HEK293 (cell line): ENCODE data around the gene STK39.

Experiments used
- MZF1 ChIP-seq: fragments of 450-650 bp; formaldehyde crosslinking; IDR thresholded peaks from 2 replicates; pipeline ENCODE4 v1.5.1; 2017; ENCODE audit warnings: missing biosample characterization, missing genetic modification characterization, borderline replicate concordance
- ZNF274 ChIP-seq, 2 experiments: fragments of 200-500 bp in 1 of 2; fragments of 450-650 bp in 1 of 2; sonication (Bioruptor generic) in 1 of 2; formaldehyde crosslinking in 1 of 2; IDR thresholded peaks; 2 replicates each; pipeline versions ENCODE4 v1.5.1 to v1.6.1; 2014 to 2016; ENCODE audit warnings: borderline replicate concordance in 1 of 2, inconsistent platforms in 1 of 2, low read length in 1 of 2, missing biosample characterization in 1 of 2, missing genetic modification characterization in 1 of 2
- ZNF37A ChIP-seq: fragments of 450-650 bp; IDR thresholded peaks from 2 replicates; pipeline ENCODE4 v1.5.1; 2018; ENCODE audit warnings: missing biosample characterization, missing genetic modification characterization
- ZNF423 ChIP-seq: fragments of 450-650 bp; formaldehyde crosslinking; IDR thresholded peaks from 2 replicates; pipeline ENCODE4 v1.5.1; 2016; ENCODE audit warnings: missing biosample characterization, missing genetic modification characterization
- ZNF626 ChIP-seq: fragments of 450-650 bp; sonication (Bioruptor Pico); formaldehyde crosslinking; IDR thresholded peaks from 2 replicates; pipeline ENCODE4 v1.5.1; 2018; ENCODE audit warnings: missing biosample characterization, missing genetic modification characterization, inconsistent platforms

- no peak for TF ChIP-seq MZF1 (tag by site-specific recombination)
- TF ChIP-seq ZNF37A = no peak
- TF ChIP-seq ZNF423 (tag by site-specific recombination) = no peak
- no peak for TF ChIP-seq ZNF274 (IDR thresholded peaks at IDR 0.05; ENCODE audit: low read length)
- no peak for TF ChIP-seq ZNF274 (tag by site-specific recombination; IDR thresholded peaks at IDR 0.05; ENCODE audit: borderline replicate concordance)
- TF ChIP-seq ZNF626 (tag by site-specific recombination) = no peak
Measured at GRCh38 chr2:168147830-168148794, 99.3 kb downstream of the STK39 start.
